Islet of Langerhans (tissue), 1 donor: ENCODE measurements around the gene HBM.
"Not testable (repeated sequence)": the region's sequence is repeated elsewhere in the genome, so short reads cannot be mapped to it uniquely, and the experiment has no call there.

ENCODE experiments used
- FAIRE-seq: peaks from one replicate; lab custom pipeline; 2011; peaks lifted over from hg19 to GRCh38; lab: Jason Lieb, UNC

HBM gene, protein sequence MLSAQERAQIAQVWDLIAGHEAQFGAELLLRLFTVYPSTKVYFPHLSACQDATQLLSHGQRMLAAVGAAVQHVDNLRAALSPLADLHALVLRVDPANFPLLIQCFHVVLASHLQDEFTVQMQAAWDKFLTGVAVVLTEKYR

DNA sequence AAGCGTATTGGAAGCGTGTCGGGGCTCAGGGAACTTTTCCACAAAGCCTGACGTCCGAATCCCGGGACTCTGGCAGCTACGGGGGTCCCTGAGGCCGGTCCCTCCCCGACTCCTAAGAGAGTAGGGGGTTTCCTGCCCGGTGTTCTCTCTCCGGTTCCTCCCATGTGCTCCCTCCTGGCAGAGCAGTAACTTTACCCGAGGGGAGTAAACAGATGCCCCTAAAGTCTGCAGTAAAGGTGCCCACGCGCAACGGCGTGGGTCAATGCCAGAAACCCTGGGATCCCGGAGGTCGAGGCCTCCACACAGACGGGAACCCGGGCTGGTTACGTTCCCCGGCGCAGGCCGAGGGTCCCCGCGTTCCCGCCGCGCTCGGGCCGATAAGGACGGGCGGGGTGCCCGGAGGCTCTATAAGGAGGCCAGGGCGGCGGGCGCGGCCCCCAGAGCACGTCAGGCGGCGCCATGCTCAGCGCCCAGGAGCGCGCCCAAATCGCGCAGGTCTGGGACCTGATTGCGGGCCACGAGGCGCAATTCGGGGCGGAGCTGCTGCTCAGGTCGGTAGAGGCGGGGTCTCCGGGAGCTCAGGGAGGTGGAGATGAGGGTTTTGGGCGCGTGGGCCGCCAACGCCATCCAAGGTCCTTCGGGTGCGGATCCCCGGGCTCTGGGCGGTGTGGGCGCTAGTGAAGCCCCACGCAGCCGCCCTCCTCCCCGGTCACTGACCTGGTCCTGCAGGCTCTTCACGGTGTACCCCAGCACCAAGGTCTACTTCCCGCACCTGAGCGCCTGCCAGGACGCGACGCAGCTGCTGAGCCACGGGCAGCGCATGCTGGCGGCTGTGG, at the start of gene HBM:
Gene HBM (plus strand): TSS at position 440 of the 836 bp plus-strand sequence. CDS start 20 bp downstream, at position 460.
- no peak for FAIRE-seq

DNA sequence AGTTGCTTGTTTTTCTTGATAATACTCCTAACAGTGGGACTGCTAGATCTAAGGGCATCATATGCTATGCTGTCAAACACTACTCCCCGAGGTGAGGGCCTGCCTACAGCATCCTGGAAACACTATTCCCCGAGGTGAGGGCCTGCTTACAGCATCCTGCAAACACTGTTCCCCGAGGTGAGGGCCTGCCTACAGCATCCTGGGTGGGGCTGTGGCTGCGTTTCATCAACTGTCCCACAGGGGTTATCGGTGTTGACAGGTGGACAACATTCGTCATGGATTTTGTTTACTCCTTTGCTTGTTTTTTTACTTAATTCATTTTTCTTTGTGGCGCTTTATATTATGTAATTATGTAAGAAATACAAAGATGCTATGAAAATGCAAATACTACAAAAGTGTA, 49.8 kb upstream of the HBM start:
- FAIRE-seq = no peak

DNA sequence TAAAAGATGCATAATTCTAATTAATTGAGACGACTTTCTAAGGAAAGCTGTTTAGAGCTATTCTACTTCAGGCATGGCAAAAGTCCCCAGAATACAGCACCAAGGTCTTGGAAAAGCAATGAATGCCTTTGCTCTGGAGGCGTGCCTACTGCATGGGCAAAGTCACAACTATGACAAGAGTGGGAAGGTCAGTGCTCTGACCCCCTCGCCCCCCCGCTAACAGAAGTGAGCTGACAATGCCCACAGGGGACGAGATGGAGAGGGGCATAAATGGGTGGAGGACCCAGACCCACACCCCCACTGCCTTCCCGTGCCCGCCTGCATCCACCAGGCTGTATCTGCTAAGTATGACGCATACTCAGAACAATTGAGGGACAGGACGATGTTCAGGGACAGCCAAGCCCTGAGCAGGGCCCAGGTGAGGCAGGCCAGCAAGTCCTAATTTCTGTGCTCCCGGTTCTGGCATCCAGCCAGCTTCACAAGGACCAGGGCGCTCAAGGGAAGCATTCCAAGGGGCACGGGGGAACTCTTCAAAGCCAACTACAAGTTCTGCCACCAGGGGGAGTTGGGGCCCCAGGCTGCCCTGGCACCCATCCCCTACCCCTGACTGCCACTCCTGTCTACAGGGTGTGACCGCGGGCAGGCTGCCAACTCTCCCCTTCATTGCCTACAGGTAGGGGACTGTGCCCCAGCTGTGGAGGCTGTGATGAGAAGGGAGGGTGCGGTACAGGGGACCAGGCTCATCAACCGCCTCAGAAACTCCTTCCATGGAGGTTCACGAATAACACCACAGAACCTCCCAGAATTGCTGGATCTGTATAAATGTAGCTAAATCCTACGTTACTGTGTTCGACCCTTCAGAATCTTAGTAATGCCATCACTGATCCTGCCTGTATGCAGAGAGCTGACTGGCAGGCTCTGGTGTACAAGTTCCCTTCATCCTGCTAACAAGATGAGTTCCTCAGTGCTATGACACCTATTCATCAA, 48.1 kb upstream of the HBM start:
- FAIRE-seq = no peak

DNA sequence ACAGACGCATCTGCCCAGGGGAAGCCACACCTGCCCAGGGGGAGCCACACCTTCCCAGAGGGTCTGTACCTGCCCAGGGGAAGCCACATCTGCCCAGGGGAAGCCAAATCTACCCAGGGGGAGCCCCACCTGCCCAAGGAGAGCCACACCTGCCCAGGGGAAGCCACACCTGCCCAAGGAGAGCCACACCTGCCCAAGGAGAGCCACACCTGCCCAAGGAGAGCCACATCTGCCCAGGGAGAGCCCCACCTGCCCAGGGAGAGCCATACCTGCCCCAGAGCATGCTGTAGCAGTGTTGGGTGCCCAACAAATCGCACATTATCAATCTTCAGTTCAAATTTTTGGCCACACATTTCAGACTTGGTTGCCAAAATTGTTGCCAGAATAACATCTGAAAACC, 46.9 kb upstream of the HBM start:
- FAIRE-seq = no peak

DNA sequence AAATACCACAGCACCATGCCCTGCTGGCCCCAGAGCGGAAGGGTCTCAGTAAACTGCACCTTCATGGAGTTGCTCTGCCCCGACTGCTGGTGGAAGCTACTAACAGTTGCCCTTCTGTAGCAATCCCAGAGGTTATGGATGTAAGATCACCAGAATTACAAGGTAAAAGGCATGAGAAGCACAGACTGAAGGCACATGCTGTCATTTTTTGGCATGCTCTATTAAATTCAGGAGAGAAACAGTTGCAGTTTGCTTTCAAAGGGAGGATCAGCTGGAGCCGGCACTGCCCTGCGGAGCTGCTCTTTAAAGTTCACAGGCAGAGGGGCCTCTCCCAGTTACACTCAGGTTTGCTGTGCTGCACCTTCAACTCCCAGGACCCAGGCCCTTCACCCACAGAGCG, 46.5 kb upstream of the HBM start:
- FAIRE-seq = no peak

DNA sequence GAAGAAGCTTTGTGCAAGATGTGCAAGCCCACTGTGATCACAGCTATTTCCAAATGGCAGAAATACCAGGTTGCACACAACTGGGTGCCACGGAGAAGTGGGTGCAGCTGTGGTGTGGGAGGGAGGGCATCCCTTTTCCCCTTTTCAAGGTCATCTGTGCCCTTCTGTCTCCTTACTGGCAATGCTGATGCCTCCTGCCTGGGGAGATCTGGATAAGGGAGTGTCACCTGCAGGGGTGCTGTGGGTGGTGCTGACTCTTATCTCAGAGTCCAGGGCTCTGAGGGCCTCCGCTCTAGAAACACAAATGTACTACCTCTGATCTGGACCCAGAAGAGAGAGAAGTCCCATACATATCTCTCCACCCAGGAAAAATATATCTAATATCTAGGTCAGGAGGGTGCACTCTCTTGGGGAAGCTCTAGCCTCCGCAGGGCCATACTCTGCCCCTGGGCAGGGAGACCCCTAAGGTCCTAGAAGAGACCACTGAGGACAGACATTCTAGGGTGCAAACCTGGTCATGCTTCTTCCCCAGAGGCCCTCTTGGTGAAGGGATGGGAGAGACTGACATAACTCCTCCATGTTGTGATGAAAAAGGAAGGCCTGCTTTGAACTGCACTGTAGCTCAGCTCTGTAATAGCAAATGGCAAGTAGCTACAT, 45.8 kb upstream of the HBM start:
- no peak for FAIRE-seq

DNA sequence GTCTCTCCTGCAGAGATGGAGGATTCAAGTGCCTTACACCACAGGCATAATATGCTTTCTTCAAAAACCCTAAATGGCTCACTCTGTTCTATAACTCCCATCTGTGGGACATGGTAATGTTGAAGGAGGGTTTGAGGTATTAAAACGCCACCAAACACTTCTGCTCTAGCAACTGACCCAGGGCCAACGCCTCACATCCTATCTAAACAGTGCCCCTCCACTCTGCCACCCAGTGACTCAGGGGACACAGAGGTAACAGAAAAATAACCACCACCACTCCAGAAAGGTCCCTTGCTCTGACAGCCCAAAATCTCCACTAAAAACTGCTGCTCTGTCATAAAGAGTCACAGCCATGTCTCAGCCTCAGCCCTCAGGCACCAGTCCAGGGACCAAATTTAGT, 45.0 kb upstream of the HBM start:
- no peak for FAIRE-seq

DNA sequence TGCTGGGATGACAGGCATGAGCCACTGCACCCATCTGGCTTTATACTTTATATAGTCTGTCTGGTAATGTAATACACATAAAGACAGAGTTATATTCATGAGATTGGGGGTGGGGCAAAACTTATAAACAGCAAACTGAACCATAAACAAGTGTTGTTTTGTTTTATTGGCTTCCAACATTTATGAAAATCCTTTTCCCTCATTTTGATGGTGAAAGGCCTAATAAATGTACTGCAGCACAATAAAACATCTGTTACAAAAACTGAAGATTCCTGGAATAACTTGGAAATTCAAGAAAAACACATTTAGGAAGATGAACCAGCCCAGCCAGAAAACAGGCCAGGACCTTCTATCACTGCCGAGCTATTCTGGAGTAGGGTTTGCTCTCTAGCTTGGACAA, 43.4 kb upstream of the HBM start:
- FAIRE-seq = no peak

DNA sequence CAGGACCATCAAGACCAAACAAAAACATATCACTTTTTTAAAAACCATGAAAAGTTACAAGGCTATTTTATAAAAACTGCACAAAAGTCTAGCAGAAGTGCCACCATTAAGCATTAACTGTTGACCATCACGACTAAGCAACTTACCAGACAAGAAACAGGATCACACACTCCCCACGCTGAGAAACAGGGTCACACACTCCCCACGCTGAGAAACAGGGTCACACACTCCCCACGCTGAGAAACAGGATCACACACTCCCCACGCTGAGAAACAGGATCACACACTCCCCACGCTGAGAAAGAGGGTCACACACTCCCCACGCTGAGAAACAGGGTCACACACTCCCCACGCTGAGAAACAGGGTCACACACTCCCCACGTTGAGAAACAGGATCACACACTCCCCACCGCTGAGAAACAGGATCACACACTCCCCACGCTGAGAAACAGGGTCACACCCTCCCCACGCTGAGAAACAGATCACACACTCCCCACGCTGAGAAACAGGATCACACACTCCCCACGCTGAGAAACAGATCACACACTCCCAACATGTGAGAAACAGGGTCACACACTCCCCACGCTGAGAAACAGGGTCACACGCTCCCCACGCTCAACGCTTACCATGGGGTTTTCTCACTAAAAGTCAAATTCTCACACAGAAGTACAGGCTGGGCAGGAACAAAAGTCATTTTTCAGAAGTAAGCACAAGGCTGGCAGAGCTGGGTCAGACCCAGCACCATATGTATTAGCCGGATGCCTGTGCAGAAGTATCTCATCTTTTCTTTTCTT, 42.0 kb upstream of the HBM start:
- not testable (repeated sequence) for FAIRE-seq

DNA sequence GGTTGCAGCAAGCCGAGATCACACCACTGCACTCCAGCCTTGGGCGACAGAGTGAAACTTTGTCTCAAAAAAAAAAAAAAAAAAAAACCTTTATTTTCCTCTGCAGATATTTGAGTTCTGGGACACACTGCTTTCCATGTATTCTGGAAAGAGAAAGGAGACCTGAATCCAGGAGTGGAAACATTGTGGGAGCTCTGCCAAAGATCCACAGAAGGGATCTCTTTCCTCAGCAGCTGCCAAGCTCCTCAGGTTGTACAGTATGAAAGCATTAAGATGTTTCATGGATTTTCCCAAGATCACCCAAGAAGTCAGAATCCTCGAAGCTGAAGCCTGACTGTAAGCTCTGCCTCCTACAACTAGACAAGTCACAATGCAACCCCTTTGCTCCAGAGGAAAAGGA, 40.8 kb upstream of the HBM start:
- FAIRE-seq = no peak

DNA sequence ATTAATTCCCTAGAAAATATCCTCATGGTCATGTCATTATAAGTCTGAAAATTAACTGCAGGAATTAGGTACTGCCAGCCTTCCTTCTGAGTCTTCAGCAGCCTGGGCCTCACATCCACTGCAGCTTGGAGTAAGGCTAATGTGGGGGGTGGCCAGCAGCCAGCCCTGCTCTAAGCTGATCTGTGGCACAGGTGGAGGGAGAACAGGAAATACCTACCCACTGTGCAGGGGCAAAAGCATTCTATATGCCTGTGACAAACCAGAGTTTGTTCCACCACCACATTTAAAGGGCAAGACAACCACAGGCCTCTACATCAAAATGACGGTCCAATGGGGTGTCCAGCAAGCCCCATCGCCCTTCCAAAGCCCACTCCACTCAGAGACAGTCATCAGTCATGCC, 36.7 kb upstream of the HBM start:
- no peak for FAIRE-seq

DNA sequence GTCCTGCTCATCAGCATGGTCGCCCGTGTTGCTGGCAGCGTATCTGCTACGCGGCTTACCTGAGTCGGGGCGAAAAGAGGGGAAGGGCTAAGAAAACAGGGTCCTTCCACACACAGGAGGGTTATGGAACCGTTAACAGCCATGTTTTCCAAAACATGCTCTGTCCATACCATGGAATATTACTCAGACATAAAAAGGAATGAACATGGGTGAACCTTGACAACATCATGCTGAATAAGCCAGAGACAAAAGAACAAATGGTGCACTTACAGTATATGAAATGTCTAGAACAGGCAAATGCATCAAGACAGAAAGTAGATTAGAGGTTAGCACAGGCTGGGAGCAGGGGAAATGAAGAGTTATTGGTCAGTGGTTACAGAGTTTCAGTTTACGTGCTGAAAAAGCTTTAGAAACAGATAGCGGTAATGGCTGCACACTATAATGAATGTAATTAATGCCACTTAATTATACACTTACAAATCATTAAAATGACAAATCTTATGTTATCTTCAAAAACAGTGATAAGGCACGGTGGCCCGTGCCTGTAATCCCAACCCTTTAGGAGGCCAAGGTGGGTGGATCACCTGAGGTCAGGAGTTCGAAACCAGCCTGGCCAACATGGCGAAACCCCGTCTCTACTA, 35.1 kb upstream of the HBM start:
- no peak for FAIRE-seq

DNA sequence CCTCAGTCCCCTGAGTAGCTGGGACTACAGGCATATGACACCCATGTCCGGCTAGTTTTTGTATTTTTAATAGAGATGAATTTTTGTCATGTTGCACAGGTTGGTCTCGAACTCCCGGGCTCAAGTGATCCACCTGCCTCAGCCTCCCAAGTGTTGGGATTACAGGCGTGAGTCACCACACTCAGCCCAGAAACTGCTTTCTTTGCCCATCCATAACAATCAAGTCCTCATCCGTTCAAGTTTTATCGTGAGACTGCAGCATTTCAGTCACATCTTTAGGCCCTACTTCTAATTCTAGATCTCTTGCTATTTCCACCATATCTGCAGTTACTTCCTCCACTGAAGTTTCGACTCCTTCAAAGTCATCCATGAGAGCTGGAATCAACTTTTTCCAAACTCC, 33.7 kb upstream of the HBM start:
- no peak for FAIRE-seq

DNA sequence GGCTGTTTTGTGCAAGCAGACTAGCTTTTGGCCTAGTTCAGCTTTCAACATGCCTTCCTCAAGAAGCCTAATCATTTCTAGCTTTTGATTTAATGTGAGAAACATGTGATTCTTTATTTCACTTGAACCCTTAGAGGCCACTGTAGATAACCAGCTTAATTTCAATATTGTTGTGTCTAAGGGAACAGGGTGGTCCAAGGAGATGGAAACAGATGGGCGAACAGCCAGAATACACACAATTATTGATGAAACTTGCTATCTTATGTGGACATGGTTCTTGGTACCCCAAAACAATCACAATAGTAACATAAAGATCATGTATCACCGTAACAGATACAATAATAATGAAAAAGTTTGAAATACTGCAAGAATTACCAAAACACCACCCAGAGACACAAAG, 32.1 kb upstream of the HBM start:
- FAIRE-seq = no peak

DNA sequence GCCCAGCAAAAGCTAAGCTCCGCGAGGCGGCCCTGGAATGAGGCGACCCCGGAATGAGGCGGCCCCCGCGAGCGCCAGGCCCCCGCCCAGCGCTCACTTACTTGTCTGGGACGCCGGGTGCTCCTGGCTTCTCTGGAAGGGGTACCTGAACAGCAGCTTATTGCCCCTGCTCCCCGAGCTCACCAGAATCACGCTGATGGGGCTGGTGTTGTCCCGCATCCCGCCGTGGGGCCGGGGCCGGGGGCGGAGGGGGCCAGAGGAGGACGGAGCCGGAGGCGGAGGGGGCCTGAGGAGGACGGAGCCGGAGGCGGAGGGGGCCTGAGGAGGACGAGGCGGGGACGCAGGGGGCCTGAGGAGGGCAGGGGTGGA, 27.7 kb upstream of the HBM start:
- FAIRE-seq = no peak

DNA sequence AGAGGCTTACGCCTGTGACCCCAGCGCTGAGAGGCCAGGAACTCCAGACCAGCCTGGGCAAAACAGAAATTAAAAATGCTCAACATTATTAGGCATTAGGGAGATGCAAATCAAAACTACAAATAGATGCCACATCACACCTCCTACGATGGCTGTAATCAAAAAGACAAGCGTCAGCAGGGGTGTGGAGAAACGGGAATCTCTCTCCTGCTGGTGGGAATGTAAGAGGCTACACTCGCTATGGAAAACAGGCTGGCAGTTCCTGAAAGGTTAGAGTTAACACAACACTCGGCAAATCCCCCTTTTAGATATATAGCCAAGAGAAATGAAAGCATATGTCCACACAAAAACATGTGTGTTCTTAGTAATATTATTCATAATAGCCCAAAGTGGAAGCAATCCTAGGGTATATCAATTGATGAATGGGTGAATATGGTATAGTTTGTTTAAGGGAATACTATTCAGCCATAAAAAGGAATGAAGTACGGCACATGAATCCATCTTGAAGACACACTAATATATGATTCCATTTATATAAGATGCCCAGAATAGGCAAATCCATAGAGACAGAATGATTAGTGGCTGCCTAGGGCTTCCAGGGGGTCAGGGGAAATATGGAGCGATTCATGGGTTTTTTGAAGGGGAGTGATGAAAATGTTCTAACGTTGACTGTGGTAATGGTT, 25.5 kb upstream of the HBM start:
- FAIRE-seq = no peak

DNA sequence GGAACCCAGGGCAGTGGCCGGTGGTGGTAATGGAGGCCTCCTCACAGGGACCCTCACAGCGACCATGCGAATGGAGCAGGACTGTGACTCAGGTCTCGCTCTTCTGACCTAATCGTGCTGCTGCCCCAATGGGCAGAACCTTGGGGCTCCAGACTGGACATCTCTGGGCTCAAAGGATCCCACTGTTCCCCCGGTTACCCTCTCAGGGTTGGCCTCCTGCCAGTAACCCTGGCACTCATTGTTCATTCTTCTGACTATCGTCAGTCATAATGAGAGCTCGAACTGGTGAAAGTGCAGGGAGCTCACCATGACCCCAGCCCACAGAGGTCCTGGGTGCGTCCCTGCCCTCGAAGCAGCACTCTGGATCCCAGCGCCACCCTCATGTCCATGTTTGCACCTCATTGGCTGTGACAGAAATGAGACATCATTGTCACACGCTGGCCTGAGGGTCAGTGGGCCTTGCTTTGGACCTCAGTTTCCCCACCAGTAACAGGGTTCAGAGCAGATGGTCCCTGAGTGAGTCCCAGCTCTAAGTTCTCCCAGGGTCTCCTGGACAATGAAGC, 23.3 kb upstream of the HBM start:
- FAIRE-seq = no peak

DNA sequence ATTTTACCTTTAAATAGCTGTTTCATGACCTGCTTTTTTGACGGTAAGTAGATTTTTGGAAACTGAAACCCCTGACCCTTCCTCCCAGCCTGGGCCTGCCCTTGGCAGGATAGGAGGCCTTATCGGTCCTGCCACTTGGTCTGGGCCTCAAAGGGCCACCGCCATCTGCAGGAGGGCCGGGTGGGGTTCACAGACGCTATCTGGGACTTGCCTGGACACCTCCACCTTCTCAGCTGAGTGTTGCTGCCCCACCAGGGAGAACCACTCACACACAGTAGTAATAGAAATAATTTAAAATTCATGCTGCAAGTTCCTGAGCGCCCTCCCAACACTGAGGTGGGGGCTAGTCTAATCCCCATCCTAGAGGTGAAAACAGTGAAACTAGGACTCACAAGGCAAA, 22.7 kb upstream of the HBM start:
- FAIRE-seq = no peak

DNA sequence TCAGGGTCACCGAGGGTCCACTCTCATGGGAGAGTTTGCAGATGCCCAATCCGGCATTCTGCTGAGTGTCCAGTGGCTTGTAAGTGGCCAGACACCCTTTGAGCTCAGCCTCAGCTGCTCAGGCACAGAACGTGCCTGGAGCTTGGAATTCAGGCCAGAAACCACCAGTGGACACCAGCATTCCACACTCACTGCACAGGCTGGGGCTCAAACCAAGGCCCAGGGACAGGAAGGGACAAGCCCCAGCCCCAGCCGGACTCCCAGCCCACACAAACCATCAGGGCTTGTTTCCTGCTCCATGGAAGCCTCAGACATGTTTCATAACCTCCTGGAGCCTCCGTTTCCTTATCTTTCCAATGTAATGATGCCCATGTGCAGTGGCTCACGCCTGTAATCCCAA, 22.3 kb upstream of the HBM start:
- FAIRE-seq = no peak

DNA sequence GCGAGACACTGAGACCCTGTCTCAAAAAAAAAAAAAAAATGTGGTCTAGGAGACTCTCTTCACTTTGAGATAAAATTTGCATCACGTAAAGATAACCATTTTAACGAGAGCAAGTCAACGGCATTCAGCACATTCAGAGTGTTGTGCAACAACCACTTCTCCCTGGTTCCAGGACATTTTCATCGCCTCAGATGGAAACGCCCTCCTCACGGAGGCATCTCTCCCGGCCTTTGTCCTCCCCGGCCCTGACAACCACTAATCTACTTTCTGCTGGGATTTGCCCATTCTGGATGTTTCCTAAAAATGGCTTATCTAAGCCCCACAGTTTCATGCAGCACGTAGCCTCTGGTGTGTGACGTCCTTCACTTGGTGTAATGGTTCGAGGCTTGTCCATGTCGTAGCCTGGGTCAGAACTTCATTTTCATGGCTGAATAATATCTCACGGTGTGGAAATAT, 21.0 kb upstream of the HBM start:
- no peak for FAIRE-seq
